ENCODE measurements around the gene RNU5D-1. TPM values are rescaled to one million over a fixed set of nuclear protein-coding genes. Genes with fewer than 3 reads are reported as not detected.
"Not testable (repeated sequence)": the region's sequence is repeated elsewhere in the genome, so short reads cannot be mapped to it uniquely, and the experiment has no call there.

RNU5D-1 gene
- total RNA-seq, 2 experiments from 2014 or later = not detected

DNA sequence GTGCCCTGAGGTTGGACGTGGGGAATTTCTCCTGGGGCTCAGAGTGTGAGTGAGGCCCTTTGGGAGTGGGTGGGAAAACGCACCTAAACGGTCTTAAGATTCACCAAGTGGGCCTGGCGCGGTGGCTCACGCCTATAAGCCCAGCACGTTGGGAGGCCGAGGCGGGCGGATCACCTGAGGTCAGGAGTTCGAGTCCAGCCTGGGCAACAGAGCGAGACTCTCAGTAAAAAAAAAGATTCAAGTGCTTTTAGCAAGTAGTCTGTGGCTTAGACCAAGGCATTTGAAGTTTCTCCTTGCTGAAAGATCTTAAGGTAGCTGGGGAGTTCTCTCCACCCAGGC, 45.7 kb upstream of the RNU5D-1 start:
- Histone ChIP-seq H3K36me3 (ENCODE audit: insufficient read depth, low read length) (peaks cover 50% of the 10 kb centered on the region), H3K9me3 (ENCODE audit: control insufficient read depth in 1 of 2, insufficient read depth in 1 of 2, low read length in 2 of 2) (no peaks in the 10 kb centered on the region), H3K27ac (ENCODE audit: low read depth in 1 of 2, low read length in 2 of 2) (peak overlapping the region; percentile 91), H3K27me3 (ENCODE audit: control insufficient read depth in 1 of 2, insufficient read depth in 2 of 2, low read length in 2 of 2) (no peaks in the 10 kb centered on the region), H3K4me1 (ENCODE audit: insufficient read depth, low read length) (peaks cover 33% of the 10 kb centered on the region), H3K4me3 (ENCODE audit: low read length) (peak overlapping the region; percentile 77)
- CTCF ChIA-PET = interaction anchor here (1.9 to 3.8 kb wide), 3 partner anchors 8 to 45 kb away, joined by 11 to 20 read pairs (median 14); partner anchors contain the start of genes PLK3 and RNU5D-1
- peak overlapping the region; percentile 90 for H3K4me3 Mint-ChIP-seq
- ATAC-seq (ENCODE audit: poor library complexity) (no peak), DNase-seq (no peak)
- intact Hi-C loops (cut with DNase I, micrococcal nuclease) = loop anchor here in 1 of 2 experiments (2.0 to 10.0 kb wide), 7 partner anchors 36 to 718 kb away; partner anchors contain the start of genes ARMH1, MUTYH, RNU5D-1 and TESK2
- no peaks in the 10 kb centered on the region for H3K27me3 Mint-ChIP-seq
- TF ChIP-seq, protein P1, sequence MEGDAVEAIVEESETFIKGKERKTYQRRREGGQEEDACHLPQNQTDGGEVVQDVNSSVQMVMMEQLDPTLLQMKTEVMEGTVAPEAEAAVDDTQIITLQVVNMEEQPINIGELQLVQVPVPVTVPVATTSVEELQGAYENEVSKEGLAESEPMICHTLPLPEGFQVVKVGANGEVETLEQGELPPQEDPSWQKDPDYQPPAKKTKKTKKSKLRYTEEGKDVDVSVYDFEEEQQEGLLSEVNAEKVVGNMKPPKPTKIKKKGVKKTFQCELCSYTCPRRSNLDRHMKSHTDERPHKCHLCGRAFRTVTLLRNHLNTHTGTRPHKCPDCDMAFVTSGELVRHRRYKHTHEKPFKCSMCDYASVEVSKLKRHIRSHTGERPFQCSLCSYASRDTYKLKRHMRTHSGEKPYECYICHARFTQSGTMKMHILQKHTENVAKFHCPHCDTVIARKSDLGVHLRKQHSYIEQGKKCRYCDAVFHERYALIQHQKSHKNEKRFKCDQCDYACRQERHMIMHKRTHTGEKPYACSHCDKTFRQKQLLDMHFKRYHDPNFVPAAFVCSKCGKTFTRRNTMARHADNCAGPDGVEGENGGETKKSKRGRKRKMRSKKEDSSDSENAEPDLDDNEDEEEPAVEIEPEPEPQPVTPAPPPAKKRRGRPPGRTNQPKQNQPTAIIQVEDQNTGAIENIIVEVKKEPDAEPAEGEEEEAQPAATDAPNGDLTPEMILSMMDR (IDR thresholded peaks at IDR 0.05) = no peak
- POLR2A ChIA-PET = interaction anchor here (0.7 to 4.5 kb wide), 16 partner anchors 9 to 723 kb away, joined by 4 to 65 read pairs (median 18); partner anchors contain the start of genes BEST4, BTBD19, CCDC163 and DYNLT4
- H3K9me3 Mint-ChIP-seq = no peaks in the 10 kb centered on the region
- H3K36me3 Mint-ChIP-seq (ENCODE audit: low read depth) = peaks cover 57% of the 10 kb centered on the region
- H3K27ac Mint-ChIP-seq = peak overlapping the region; percentile 89
- peaks cover 54% of the 10 kb centered on the region for H3K4me1 Mint-ChIP-seq (ENCODE audit: low read depth)

DNA sequence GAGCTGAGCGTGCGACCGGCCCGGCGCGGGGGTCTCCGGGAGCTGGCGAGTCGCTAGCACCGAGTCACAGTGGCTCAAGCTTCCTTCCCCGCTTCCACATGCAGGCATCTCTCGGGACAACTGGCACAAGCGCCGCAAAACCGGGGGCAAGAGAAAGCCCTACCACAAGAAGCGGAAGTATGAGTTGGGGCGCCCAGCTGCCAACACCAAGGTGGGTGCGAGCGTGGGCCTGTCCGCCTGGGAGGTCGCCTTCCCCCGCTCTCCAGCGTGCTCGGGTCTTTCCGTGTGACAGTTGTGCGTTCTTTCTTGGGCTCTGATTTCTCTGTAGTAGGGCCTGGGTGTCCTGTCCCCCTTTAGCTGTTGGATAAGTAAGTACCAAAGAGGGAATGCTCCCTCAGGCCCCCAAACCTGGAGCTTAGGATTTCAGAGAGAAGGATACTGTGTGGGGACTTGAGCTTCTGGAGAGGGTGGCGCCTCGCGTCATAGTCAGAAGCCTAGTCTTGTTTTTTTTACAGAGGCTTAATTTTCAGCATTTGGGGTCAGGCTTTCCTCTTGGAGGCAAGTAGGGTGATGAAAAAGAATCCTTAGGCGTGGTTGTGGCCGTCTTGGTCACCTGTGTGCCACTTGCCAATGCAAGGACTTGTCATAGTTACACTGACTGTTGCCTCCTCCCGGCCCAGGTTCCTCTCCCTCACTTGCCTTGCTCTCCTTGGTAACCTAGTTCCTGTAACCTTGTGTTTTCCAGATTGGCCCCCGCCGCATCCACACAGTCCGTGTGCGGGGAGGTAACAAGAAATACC, 45.2 kb upstream of the RNU5D-1 start:
- peak in 8 of 14 experiments; percentile 20 to 64 (median 27) for DNase-seq
- ChIA-PET CTCF (interaction anchor here (1.3 to 3.8 kb wide), 5 partner anchors 9 to 47 kb away, joined by 8 to 20 read pairs (median 11); partner anchors contain the start of genes PLK3 and RNU5D-1), POLR2A (interaction anchor here (0.7 to 4.5 kb wide), 31 partner anchors 9 to 910 kb away, joined by 3 to 65 read pairs (median 6); partner anchors contain the start of genes BEST4, BTBD19, CCDC163 and DYNLT4)
- peak overlapping the region; percentile 90 for H3K4me3 Mint-ChIP-seq
- peak overlapping the region; percentile 89 for H3K27ac Mint-ChIP-seq
- Histone ChIP-seq H3K36me3 (ENCODE audit: insufficient read depth, low read length) (peaks cover 45% of the 10 kb centered on the region), H3K4me3 (ENCODE audit: low read length) (peak overlapping the region; percentile 77), H3K27me3 (ENCODE audit: control insufficient read depth in 1 of 2, insufficient read depth in 2 of 2, low read length in 2 of 2) (no peaks in the 10 kb centered on the region), H3K4me1 (ENCODE audit: insufficient read depth, low read length) (peaks cover 33% of the 10 kb centered on the region), H3K9me3 (ENCODE audit: control insufficient read depth in 1 of 2, insufficient read depth in 1 of 2, low read length in 2 of 2) (no peaks in the 10 kb centered on the region), H3K27ac (ENCODE audit: low read depth in 1 of 2, low read length in 2 of 2) (peak overlapping the region; percentile 91)
- intact Hi-C loops (cut with DNase I, micrococcal nuclease) = loop anchor here (1.0 to 10.0 kb wide), 9 partner anchors 35 to 719 kb away; partner anchors contain the start of genes RNU5D-1 (in 2 of the 2), ARMH1 (in 1 of the 2), EIF2B3 (in 1 of the 2) and MUTYH (in 1 of the 2)
- no peaks in the 10 kb centered on the region for H3K27me3 Mint-ChIP-seq
- peaks cover 51% of the 10 kb centered on the region for H3K36me3 Mint-ChIP-seq (ENCODE audit: low read depth)
- TF ChIP-seq, protein P1 (IDR thresholded peaks at IDR 0.05) = no peak
- peaks cover 54% of the 10 kb centered on the region for H3K4me1 Mint-ChIP-seq (ENCODE audit: low read depth)
- H3K9me3 Mint-ChIP-seq = no peaks in the 10 kb centered on the region
- ATAC-seq (ENCODE audit: poor library complexity) = peak; percentile 17

DNA sequence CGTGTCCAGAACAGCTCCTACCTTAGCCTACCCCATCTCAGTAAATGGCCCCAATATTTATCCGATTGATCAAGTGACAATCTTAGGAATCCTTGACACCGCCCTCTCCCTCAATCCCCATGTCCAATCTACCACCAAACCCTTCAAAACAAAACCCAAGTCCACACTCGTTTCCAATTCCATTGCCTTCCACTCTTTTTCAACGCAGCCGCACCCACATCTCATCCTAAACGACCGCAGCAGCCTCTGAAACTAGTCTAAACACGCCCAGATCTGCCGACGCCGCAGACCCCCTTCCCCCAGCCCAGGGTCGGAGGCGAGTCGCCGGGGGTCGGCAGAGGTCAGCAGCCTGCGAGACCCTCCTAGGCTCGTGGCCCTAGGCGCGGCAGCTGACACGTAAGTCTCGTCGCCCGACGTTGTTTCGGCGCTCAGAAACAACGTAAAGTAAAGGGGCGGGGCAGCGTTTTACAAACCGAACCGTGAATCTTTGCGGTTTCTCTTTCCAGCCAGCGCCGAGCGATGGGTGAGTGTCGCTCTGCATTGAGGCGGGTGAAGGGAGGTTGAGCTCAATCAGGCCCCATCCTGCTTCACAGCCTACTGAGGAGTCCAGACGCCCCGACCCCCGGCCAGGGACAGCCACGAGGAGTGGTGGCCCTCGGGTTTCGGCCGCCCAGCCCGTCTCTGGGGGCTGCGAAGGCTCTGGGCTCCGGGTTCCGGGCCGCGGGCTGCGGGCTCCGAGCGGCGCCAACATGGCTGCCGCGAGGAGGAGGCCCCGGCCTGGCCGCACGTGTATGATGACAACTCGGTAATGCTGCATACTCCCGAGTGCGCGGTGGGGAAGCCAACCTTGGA, 44.3 kb upstream of the RNU5D-1 start, which contains the start of gene RPS8:
TSS of gene RPS8 (plus strand) at position 463 of the 852 bp plus-strand sequence. CDS start at position 520, 57 bp downstream.
- Histone ChIP-seq H3K27me3 (ENCODE audit: control insufficient read depth in 1 of 2, insufficient read depth in 2 of 2, low read length in 2 of 2) (no peaks in the 10 kb centered on the region), H3K36me3 (ENCODE audit: insufficient read depth, low read length) (peaks cover 37% of the 10 kb centered on the region), H3K4me3 (ENCODE audit: low read length) (peak within 1 kb of the TSS; percentile 77), H3K4me1 (ENCODE audit: insufficient read depth, low read length) (peaks cover 33% of the 10 kb centered on the region), H3K9me3 (ENCODE audit: control insufficient read depth in 1 of 2, insufficient read depth in 1 of 2, low read length in 2 of 2) (no peaks in the 10 kb centered on the region), H3K27ac (ENCODE audit: low read depth in 1 of 2, low read length in 2 of 2) (peak within 1 kb of the TSS; percentile 91)
- TF ChIP-seq, protein P1 (IDR thresholded peaks at IDR 0.05) = no peak
- CTCF ChIA-PET = interaction anchor here (1.3 to 3.8 kb wide), 5 partner anchors 10 to 46 kb away, joined by 8 to 20 read pairs (median 11); partner anchors contain the start of genes PLK3 and RNU5D-1
- intact Hi-C loops (cut with DNase I, micrococcal nuclease) = loop anchor here (1.0 to 10.0 kb wide), 7 partner anchors 43 to 719 kb away; partner anchors contain the start of genes RNU5D-1 (in 2 of the 2), ARMH1 (in 1 of the 2), EIF2B3 (in 1 of the 2) and MUTYH (in 1 of the 2)
- Mint-ChIP-seq H3K27me3 (no peaks in the 10 kb centered on the region), H3K36me3 (ENCODE audit: low read depth) (peaks cover 43% of the 10 kb centered on the region), H3K9me3 (no peaks in the 10 kb centered on the region), H3K4me3 (peak within 1 kb of the TSS; percentile 90), H3K27ac (peak within 1 kb of the TSS; percentile 89), H3K4me1 (ENCODE audit: low read depth) (peaks cover 54% of the 10 kb centered on the region)
- peak; percentile 82 to 95 (median 86) for DNase-seq
- POLR2A ChIA-PET = interaction anchor here (0.8 to 4.5 kb wide), 33 partner anchors 9 to 911 kb away, joined by 3 to 65 read pairs (median 6); partner anchors contain the start of genes AKR1A1, BEST4, BTBD19 and CCDC163
- peak; percentile 83 for ATAC-seq (ENCODE audit: poor library complexity)

DNA sequence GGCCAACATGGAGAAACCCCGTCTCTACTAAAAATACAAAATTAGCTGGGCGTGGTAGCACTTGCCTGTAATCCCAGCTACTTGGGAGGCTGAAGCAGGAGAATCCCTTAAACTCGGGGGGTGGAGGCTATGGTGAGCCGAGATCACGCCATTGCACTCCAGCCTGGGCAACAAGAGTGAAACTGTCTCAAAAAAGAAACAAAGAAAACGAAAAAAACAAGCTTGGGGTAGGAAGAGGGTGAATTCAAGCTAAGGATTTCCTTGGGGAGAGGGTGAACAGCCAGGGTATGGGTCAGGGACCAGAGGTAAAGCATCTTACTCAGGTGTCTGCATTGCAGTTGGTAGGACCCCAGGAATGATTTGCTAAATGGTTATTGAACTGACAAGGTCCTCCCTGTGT, 35.5 kb upstream of the RNU5D-1 start:
- H3K27me3 ChIP-seq (ENCODE audit: control insufficient read depth in 1 of 2, insufficient read depth in 2 of 2, low read length in 2 of 2); intact Hi-C loops (cut with DNase I, micrococcal nuclease); H3K27ac Mint-ChIP-seq; H3K36me3 ChIP-seq (ENCODE audit: insufficient read depth, low read length); H3K4me1 ChIP-seq (ENCODE audit: insufficient read depth, low read length); CTCF ChIA-PET; H3K27ac ChIP-seq (ENCODE audit: low read depth in 1 of 2, low read length in 2 of 2); H3K27me3 Mint-ChIP-seq; DNase-seq; ATAC-seq (ENCODE audit: poor library complexity); H3K4me3 Mint-ChIP-seq; H3K4me3 ChIP-seq (ENCODE audit: low read length); H3K9me3 Mint-ChIP-seq; H3K9me3 ChIP-seq (ENCODE audit: control insufficient read depth in 1 of 2, insufficient read depth in 1 of 2, low read length in 2 of 2); H3K4me1 Mint-ChIP-seq (ENCODE audit: low read depth); H3K36me3 Mint-ChIP-seq (ENCODE audit: low read depth): not testable (repeated sequence)
- POLR2A ChIA-PET = interaction anchor here (2.2 kb wide), 1 partner anchor 9 kb away, joined by 10 read pairs; the partner anchor contains the start of gene RPS8
